ENCODE measurements around the gene SLC4A3. TPM values are rescaled to one million over a fixed set of nuclear protein-coding genes. Genes with fewer than 3 reads are reported as not detected.

Gene SLC4A3
- total RNA-seq, 1 experiment from 2014 or later = 23.0 TPM

- Histone ChIP-seq H3K27ac (ENCODE audit: low read depth, low read length) (no peak overlapping the region), H3K9me3 (ENCODE audit: control insufficient read depth in 1 of 2, insufficient read depth in 1 of 2, low read depth in 1 of 2, low read length in 2 of 2) (peaks cover 0 to 22% of the 10 kb centered on the region in 2 experiments; a peak in 1 of 4 replicates), H3K36me3 (ENCODE audit: control insufficient read depth in 1 of 2, insufficient read depth in 2 of 2, low read length in 2 of 2) (no peaks in the 10 kb centered on the region), H3K4me1 (ENCODE audit: control insufficient read depth in 1 of 2, insufficient read depth in 2 of 2, low read length in 2 of 2) (peaks cover 5 to 30% of the 10 kb centered on the region in 2 experiments), H3K9me2 (ENCODE audit: insufficient read depth) (no peaks in the 10 kb centered on the region), H3K79me2 (ENCODE audit: insufficient read depth, low read length) (no peaks in the 10 kb centered on the region), H3K27me3 (ENCODE audit: insufficient read depth, low read length) (no peaks in the 10 kb centered on the region), H3K4me2 (ENCODE audit: low read length) (no peak overlapping the region), H4K20me1 (ENCODE audit: insufficient read depth) (no peaks in the 10 kb centered on the region), H3K4me3 (replicated peaks in 1 of 2; ENCODE audit: low read depth in 1 of 2, low read length in 2 of 2) (no peak overlapping the region), H2AFZ (ENCODE audit: low read depth, low read length, poor library complexity, severe bottlenecking) (no peak overlapping the region), H3K9ac (ENCODE audit: low read length) (no peak overlapping the region)
- no peak for ATAC-seq
- no peak for TF ChIP-seq RAD21 (IDR thresholded peaks at IDR 0.05; ENCODE audit: low read depth)
- TF ChIP-seq SP1 (IDR thresholded peaks at IDR 0.05; ENCODE audit: low read depth) = no peak
- no peak for TF ChIP-seq EZH2phosphoT487 (IDR thresholded peaks at IDR 0.05; ENCODE audit: borderline replicate concordance)
- TF ChIP-seq YY1 (IDR thresholded peaks at IDR 0.05; ENCODE audit: extremely low read depth, insufficient replicate concordance, low read depth, low read length) = no peak
- no peak for TF ChIP-seq POLR2AphosphoS5 (IDR thresholded peaks at IDR 0.05; ENCODE audit: low read depth, low read length)
- TF ChIP-seq CTCF (IDR thresholded peaks at IDR 0.05 in 2 of 3, conservative IDR thresholded peaks at IDR 0.05 in 1 of 3; ENCODE audit: borderline replicate concordance in 1 of 3, insufficient read depth in 1 of 3, low read depth in 2 of 3, low read length in 2 of 3) = no peak
- TF ChIP-seq ZNF274 (IDR thresholded peaks at IDR 0.05; ENCODE audit: low read depth, low read length) = no peak
- no peak for TF ChIP-seq ZFX (IDR thresholded peaks at IDR 0.05)
- no peak for TF ChIP-seq SIN3A (IDR thresholded peaks at IDR 0.05; ENCODE audit: low read depth)
- no peak for TF ChIP-seq REST (IDR thresholded peaks at IDR 0.05; ENCODE audit: low read depth)
- TF ChIP-seq MAX (IDR thresholded peaks at IDR 0.05) = no peak
- no peak for TF ChIP-seq JUND (IDR thresholded peaks at IDR 0.05)
- no peak for TF ChIP-seq FOSL1 (IDR thresholded peaks at IDR 0.05; ENCODE audit: low read depth)
- TF ChIP-seq POLR2A (IDR thresholded peaks at IDR 0.05; ENCODE audit: borderline replicate concordance, extremely low read depth, insufficient read depth, insufficient read length) = no peak
- no peak for TF ChIP-seq SRF (IDR thresholded peaks at IDR 0.05; ENCODE audit: low read depth)
- TF ChIP-seq EZH2 (IDR thresholded peaks at IDR 0.05) = no peak
- no peak for TF ChIP-seq ATF3 (IDR thresholded peaks at IDR 0.05)
- TF ChIP-seq EGR1 (IDR thresholded peaks at IDR 0.05; ENCODE audit: low read depth) = no peak
- TF ChIP-seq ZBTB33 (IDR thresholded peaks at IDR 0.05; ENCODE audit: extremely low read depth, insufficient replicate concordance, low read length) = no peak
- intact Hi-C loops (cut with micrococcal nuclease) = no loop called here
- POLR2A ChIA-PET = no interaction called here
- CTCF ChIA-PET = no interaction called here
- BruUV-seq (replicated peaks) = no TSS peak
- no peak for DNase-seq (ENCODE audit: low read depth, low spot score)
- RAD21 ChIA-PET (ENCODE audit: low non-redundant PET in 1 of 2, low total read pairs in 2 of 2, uncharacterized antibody in 2 of 2, unreplicated experiment in 2 of 2) = no interaction called here
Measured at GRCh38 chr2:219679041-219679440, 51.6 kb downstream of the SLC4A3 start.

Measured in HCT116 (cell line).